BJ (cell line): ENCODE data around the gene PRKCE. TPM values are rescaled to one million over a fixed set of nuclear protein-coding genes. Genes with fewer than 3 reads are reported as not detected.

Experiments used
- CTCF ChIA-PET: fragments of 350-600 bp; formaldehyde crosslinking; extraction: SDS; loops from one replicate; lab custom pipeline; 2021; ENCODE audit warnings: antibody characterized with exemption, inconsistent platforms; lab: Yijun Ruan, JAX
- POLR2A ChIA-PET: fragments of 300-600 bp; sonication (Branson Sonifier 250); formaldehyde crosslinking; extraction: SDS; loops from one replicate; lab custom pipeline; 2021; ENCODE audit warnings: antibody characterized with exemption; lab: Charles Lee
- DNase-seq: peaks from one replicate; pipeline ENCODE4 v3.0.0-alpha.2; 2011; ENCODE audit warnings: low read depth
- H3K27me3 ChIP-seq: 2 replicates; pipeline ENCODE4 v1.6.0; 2011; ENCODE audit warnings: low read length; ENCODE audit not compliant: control insufficient read depth, insufficient read depth
- H3K36me3 ChIP-seq: 2 replicates; pipeline ENCODE4 v1.5.1; 2011; ENCODE audit warnings: low read length; ENCODE audit not compliant: control insufficient read depth, insufficient read depth
- H3K4me3 ChIP-seq: 2 replicates; pipeline ENCODE4 v1.5.1; 2011; ENCODE audit warnings: low read depth, mild to moderate bottlenecking, control low read depth, low read length
- CTCF ChIP-seq: IDR thresholded peaks from 2 replicates; pipeline ENCODE4 v1.5.1; 2011; ENCODE audit warnings: low read depth, mild to moderate bottlenecking, control low read depth, inconsistent platforms, low read length, moderate library complexity; ENCODE audit not compliant: insufficient read depth
- polyA plus RNA-seq: library from polyadenylated mRNA; depleted of rRNA; stranded (reverse); fragments of >200 nt; gene quantifications from 2 replicates; pipeline ENCODE4 v1.2.3, GENCODE V29; 2011

The PRKCE gene
- polyA plus RNA-seq, 1 experiment = 19.7 TPM

- POLR2A ChIA-PET = no interaction called here
- DNase-seq = no peak
- CTCF ChIA-PET = no interaction called here
Observed at GRCh38 chr2:45705233-45705632, 53.8 kb downstream of the PRKCE start.

GRCh38 chr2:45706033-45706432 lies 54.6 kb downstream of the PRKCE start:
- CTCF ChIA-PET = interaction anchor here (0.6 kb wide), 1 partner anchor 56 kb away, joined by 3 read pairs; no protein-coding TSS in a partner anchor
- H3K27me3 ChIP-seq = no peaks in the 10 kb centered on the region
- DNase-seq = no peak
- POLR2A ChIA-PET = no interaction called here
- no peaks in the 10 kb centered on the region for H3K36me3 ChIP-seq
- TF ChIP-seq CTCF = no peak
- H3K4me3 ChIP-seq = no peak overlapping the region

More at GRCh38 chr2:45705233-45705632, 53.8 kb downstream of the PRKCE start:
- Histone ChIP-seq H3K4me3 (no peak overlapping the region), H3K36me3 (no peaks in the 10 kb centered on the region), H3K27me3 (no peaks in the 10 kb centered on the region)
- no peak for TF ChIP-seq CTCF

GRCh38 chr2:45707006-45707405 lies 55.5 kb downstream of the PRKCE start:
- no peak for TF ChIP-seq CTCF
- ChIA-PET CTCF (interaction anchor here (0.8 kb wide), 1 partner anchor 63 kb away, joined by 5 read pairs; no protein-coding TSS in a partner anchor), POLR2A (interaction anchor here (0.5 kb wide), 1 partner anchor 44 kb away, joined by 6 read pairs; no protein-coding TSS in a partner anchor)
- Histone ChIP-seq H3K27me3 (no peaks in the 10 kb centered on the region), H3K4me3 (no peak overlapping the region), H3K36me3 (no peaks in the 10 kb centered on the region)
- no peak for DNase-seq

- no peak for TF ChIP-seq CTCF
- ChIA-PET CTCF (interaction anchor here (0.8 kb wide), 1 partner anchor 63 kb away, joined by 5 read pairs; no protein-coding TSS in a partner anchor), POLR2A (no interaction called here)
- H3K4me3 ChIP-seq = no peak overlapping the region
- no peaks in the 10 kb centered on the region for H3K27me3 ChIP-seq
- no peaks in the 10 kb centered on the region for H3K36me3 ChIP-seq
- no peak for DNase-seq
Observed at GRCh38 chr2:45707661-45708060, 56.2 kb downstream of the PRKCE start.

- DNase-seq = no peak
- H3K36me3 ChIP-seq = no peaks in the 10 kb centered on the region
- H3K27me3 ChIP-seq = no peaks in the 10 kb centered on the region
- no peak for TF ChIP-seq CTCF
- ChIA-PET POLR2A (no interaction called here), CTCF (no interaction called here)
- no peak overlapping the region for H3K4me3 ChIP-seq
Observed at GRCh38 chr2:45708501-45708900, 57.0 kb downstream of the PRKCE start.
